ENCODE measurements around the gene RFPL1.

The RFPL1 gene

GRCh38 chr22:29434288-29434687 is 4.1 kb upstream of the RFPL1 start:
- TF ChIP-seq EZH2phosphoT487 (IDR thresholded peaks at IDR 0.05; ENCODE audit: borderline replicate concordance, low read length) (no peak), CTCF (IDR thresholded peaks at IDR 0.05; ENCODE audit: low read depth, low read length, poor library complexity, severe bottlenecking) (no peak)
- H3K36me3 ChIP-seq (ENCODE audit: control insufficient read depth, low read length), result no peaks in the 10 kb centered on the region

GRCh38 chr22:29435236-29436136 is 2.9 kb upstream of the RFPL1 start:
- Histone ChIP-seq H4K20me1 (ENCODE audit: control insufficient read depth, insufficient read depth, low read depth, low read length) (no peaks in the 10 kb centered on the region), H3K79me2 (ENCODE audit: control insufficient read depth, low read length) (no peaks in the 10 kb centered on the region), H3K36me3 (ENCODE audit: control insufficient read depth, low read length) (no peaks in the 10 kb centered on the region), H3K9me2 (replicated peaks; ENCODE audit: control insufficient read depth, low read length) (no peaks in the 10 kb centered on the region), H3K9me3 (ENCODE audit: control insufficient read depth, insufficient read depth, low read length) (no peaks in the 10 kb centered on the region), H3K27ac (ENCODE audit: low read depth, low read length) (no peak overlapping the region), H3K27me3 (ENCODE audit: control insufficient read depth, low read length) (peaks cover 27% of the 10 kb centered on the region), H3K4me2 (ENCODE audit: low read length) (no peak overlapping the region), H3K4me3 (ENCODE audit: low read length) (no peak overlapping the region), H3K4me1 (ENCODE audit: control insufficient read depth, low read length) (no peaks in the 10 kb centered on the region), H3F3A (ENCODE audit: control insufficient read depth, insufficient read depth) (no peaks in the 10 kb centered on the region)
- TF ChIP-seq CTCF (IDR thresholded peaks at IDR 0.05; ENCODE audit: low read depth, low read length, poor library complexity, severe bottlenecking), result no peak
- no peak for TF ChIP-seq EZH2phosphoT487 (IDR thresholded peaks at IDR 0.05; ENCODE audit: borderline replicate concordance, low read length)

More at GRCh38 chr22:29434288-29434687, 4.1 kb upstream of the RFPL1 start:
- Histone ChIP-seq H3K4me2 (ENCODE audit: low read length) (no peak overlapping the region), H3K4me1 (ENCODE audit: control insufficient read depth, low read length) (no peaks in the 10 kb centered on the region), H3K9me3 (ENCODE audit: control insufficient read depth, insufficient read depth, low read length) (no peaks in the 10 kb centered on the region), H3K27ac (ENCODE audit: low read depth, low read length) (no peak overlapping the region), H3K79me2 (ENCODE audit: control insufficient read depth, low read length) (no peaks in the 10 kb centered on the region), H4K20me1 (ENCODE audit: control insufficient read depth, insufficient read depth, low read depth, low read length) (no peaks in the 10 kb centered on the region), H3K4me3 (ENCODE audit: low read length) (no peak overlapping the region), H3K27me3 (ENCODE audit: control insufficient read depth, low read length) (peaks cover 36% of the 10 kb centered on the region), H3F3A (ENCODE audit: control insufficient read depth, insufficient read depth) (no peaks in the 10 kb centered on the region), H3K9me2 (replicated peaks; ENCODE audit: control insufficient read depth, low read length) (no peaks in the 10 kb centered on the region)

- H4K20me1 ChIP-seq (ENCODE audit: control insufficient read depth, insufficient read depth, low read depth, low read length), result no peaks in the 10 kb centered on the region
- no peaks in the 10 kb centered on the region for H3K9me2 ChIP-seq (replicated peaks; ENCODE audit: control insufficient read depth, low read length)
- H3K27ac ChIP-seq (ENCODE audit: low read depth, low read length), result no peak overlapping the region
- H3F3A ChIP-seq (ENCODE audit: control insufficient read depth, insufficient read depth), result no peaks in the 10 kb centered on the region
- H3K4me1 ChIP-seq (ENCODE audit: control insufficient read depth, low read length), result no peaks in the 10 kb centered on the region
- no peaks in the 10 kb centered on the region for H3K36me3 ChIP-seq (ENCODE audit: control insufficient read depth, low read length)
- H3K4me3 ChIP-seq (ENCODE audit: low read length), result no peak overlapping the region
- H3K9me3 ChIP-seq (ENCODE audit: control insufficient read depth, insufficient read depth, low read length), result no peaks in the 10 kb centered on the region
- TF ChIP-seq EZH2phosphoT487 (IDR thresholded peaks at IDR 0.05; ENCODE audit: borderline replicate concordance, low read length) (no peak), CTCF (IDR thresholded peaks at IDR 0.05; ENCODE audit: low read depth, low read length, poor library complexity, severe bottlenecking) (no peak)
- H3K27me3 ChIP-seq (ENCODE audit: control insufficient read depth, low read length), result peaks cover 10% of the 10 kb centered on the region
- H3K4me2 ChIP-seq (ENCODE audit: low read length), result no peak overlapping the region
- H3K79me2 ChIP-seq (ENCODE audit: control insufficient read depth, low read length), result no peaks in the 10 kb centered on the region
Measured at GRCh38 chr22:29442976-29443375, 4.6 kb downstream of the RFPL1 start.
